Coronary artery (tissue), 2 donors: ENCODE results near the gene IGFBP2.
"Not testable (repeated sequence)": the region's sequence is repeated elsewhere in the genome, so short reads cannot be mapped to it uniquely, and the experiment has no call there.

Experiments
- DNase-seq: peaks from one replicate; pipeline ENCODE4 v3.0.0-alpha.2; 2017; ENCODE audit warnings: low spot score
- H3K27ac ChIP-seq, 2 donors: fragments of 200-600 bp; sonication (generic); one replicate each; pipeline ENCODE4 v1.5.1; 2016 to 2019
- H3K4me3 ChIP-seq: fragments of 200-600 bp; sonication (generic); 2 replicates; pipeline ENCODE4 v1.5.1; 2016; ENCODE audit warnings: mild to moderate bottlenecking, moderate library complexity
- TF ChIP-seq, protein P1 (sequence below): fragments of 200-600 bp; sonication (generic); IDR thresholded peaks from one replicate; pipeline ENCODE4 v1.5.1; 2019; ENCODE audit warnings: antibody characterized with exemption

Gene IGFBP2

DNA sequence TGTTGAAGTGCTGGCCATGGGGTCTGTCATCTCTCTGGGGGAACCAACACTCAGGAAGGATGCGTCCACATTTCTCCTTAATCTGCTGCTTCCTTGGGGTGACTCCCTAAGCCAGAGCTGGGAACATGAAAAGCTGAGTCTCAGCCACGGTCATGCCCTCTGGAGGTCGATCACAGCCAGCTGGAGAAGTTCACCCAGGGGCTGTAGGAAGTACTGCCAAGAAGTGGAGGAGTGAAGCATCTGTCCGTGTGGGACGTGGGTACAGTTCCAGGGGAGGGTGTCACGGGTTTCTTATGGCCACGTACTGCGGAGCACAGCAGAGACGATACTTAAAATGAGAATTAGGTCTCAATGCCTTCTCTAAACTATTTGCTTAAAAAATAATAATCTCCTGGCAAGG, 42.4 kb upstream of the IGFBP2 start:
- TF ChIP-seq, protein P1, sequence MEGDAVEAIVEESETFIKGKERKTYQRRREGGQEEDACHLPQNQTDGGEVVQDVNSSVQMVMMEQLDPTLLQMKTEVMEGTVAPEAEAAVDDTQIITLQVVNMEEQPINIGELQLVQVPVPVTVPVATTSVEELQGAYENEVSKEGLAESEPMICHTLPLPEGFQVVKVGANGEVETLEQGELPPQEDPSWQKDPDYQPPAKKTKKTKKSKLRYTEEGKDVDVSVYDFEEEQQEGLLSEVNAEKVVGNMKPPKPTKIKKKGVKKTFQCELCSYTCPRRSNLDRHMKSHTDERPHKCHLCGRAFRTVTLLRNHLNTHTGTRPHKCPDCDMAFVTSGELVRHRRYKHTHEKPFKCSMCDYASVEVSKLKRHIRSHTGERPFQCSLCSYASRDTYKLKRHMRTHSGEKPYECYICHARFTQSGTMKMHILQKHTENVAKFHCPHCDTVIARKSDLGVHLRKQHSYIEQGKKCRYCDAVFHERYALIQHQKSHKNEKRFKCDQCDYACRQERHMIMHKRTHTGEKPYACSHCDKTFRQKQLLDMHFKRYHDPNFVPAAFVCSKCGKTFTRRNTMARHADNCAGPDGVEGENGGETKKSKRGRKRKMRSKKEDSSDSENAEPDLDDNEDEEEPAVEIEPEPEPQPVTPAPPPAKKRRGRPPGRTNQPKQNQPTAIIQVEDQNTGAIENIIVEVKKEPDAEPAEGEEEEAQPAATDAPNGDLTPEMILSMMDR = no peak
- DNase-seq = no peak
- Histone ChIP-seq H3K4me3 (no peak overlapping the region), H3K27ac (no peak overlapping the region)

DNA sequence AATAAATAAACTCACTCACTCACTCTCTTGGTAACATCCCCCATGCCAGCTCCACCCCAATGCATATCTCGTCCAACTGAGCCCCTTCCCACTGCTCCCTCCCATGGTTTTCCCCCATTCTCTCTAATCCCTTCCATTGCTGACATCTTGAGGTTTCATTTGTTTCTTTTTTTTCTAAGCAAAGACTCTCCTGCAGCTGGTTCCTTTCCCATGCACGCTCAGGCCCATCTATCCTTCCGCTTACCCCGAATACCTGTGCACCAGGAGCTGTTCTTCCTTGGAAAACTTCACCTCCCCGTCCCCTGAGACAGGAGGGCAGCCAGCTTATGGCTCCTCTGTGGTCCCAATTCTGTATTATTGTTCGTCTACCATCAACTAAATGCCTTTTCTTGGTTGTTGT, 41.7 kb upstream of the IGFBP2 start:
- Histone ChIP-seq H3K4me3 (no peak overlapping the region), H3K27ac (no peak overlapping the region)
- DNase-seq = no peak
- TF ChIP-seq, protein P1 = no peak

DNA sequence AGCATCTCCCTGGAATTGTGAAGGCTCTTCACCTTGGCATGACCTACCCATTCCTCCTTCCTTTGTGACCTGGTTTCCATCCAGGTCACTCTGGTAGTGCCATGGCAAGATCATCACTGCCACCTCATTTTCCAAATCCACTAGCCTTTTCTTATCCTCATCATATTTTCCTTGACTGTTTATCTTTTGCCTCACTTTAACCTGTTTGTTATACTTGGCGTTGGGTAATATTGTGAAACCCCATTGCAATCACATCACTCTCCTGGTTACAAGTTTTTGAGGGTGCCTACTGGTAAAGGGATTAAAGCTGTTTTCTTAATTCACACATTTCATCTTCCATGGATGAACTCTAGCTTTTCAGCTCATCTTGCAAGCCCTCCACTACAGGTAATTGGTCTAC, 39.1 kb upstream of the IGFBP2 start:
- H3K27ac ChIP-seq = no peak overlapping the region
- no peak for DNase-seq
- TF ChIP-seq, protein P1 = no peak

DNA sequence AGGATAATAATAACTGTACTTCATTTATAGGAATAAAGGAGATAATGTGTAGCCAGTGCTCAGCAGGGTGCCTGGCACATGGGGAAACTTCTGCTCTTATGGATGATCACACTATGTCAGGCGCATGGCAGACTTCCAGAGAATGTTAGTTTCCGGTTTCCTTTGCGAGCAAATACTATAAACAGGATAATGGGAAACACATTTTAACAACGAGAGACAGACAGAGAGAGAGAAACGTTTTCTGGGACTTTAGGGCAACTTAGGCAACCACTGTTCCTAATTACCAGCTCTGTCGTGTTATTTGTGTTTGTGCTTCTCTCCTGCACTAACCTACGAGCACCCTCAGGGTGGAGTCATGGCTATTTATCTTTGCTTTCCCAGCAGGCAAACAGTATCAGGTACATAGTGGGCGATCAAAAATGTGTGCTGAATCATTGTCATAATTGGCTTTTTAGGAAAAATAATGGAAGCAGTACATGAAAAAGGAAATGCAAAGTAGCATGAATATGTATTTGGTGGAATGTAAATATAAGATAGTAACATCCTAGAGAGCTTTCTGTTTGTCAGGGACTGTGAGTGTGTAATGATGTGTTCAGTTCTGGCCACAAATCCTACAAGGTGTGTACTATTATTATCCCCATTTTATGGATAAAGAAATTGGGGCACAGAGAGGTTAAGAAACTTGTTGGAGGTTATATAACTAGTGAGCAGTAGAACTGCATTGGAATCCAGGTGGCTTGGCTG, 36.8 kb upstream of the IGFBP2 start:
- DNase-seq = no peak
- peak overlapping the region in 1 of 2 donors; percentile 10 for H3K27ac ChIP-seq

More for the DNA sequence above, 39.1 kb upstream of the IGFBP2 start:
- no peak overlapping the region for H3K4me3 ChIP-seq

DNA sequence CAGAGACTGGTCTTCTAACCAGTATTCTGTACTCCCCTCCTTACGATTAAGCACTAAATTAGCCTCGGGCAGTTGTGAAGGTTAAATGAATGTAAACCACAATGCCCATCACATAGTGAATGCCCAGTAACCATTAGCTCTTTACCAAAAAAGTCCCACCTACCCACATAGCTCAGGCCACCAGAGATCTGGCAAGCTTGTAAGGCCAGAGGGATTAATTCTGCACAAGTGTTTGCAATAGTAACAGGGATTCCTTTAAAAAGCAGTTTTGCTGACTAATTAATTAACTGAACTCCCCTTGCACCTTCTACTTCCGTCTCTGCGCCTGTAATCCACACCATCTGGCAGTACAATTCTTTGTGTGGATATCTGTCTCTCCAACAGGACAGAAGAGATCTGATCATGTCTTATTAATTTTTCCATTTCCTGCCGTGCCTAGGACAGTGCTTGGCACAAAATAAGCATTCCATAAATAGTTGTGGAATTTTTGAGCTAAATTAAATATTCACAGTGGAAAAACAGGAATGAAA, 36.2 kb upstream of the IGFBP2 start:
- no peak for DNase-seq
- Histone ChIP-seq H3K4me3 (no peak overlapping the region), H3K27ac (no peak overlapping the region)
- TF ChIP-seq, protein P1 = no peak

More for the DNA sequence above, 36.8 kb upstream of the IGFBP2 start:
- H3K4me3 ChIP-seq = no peak overlapping the region
- TF ChIP-seq, protein P1 = no peak

DNA sequence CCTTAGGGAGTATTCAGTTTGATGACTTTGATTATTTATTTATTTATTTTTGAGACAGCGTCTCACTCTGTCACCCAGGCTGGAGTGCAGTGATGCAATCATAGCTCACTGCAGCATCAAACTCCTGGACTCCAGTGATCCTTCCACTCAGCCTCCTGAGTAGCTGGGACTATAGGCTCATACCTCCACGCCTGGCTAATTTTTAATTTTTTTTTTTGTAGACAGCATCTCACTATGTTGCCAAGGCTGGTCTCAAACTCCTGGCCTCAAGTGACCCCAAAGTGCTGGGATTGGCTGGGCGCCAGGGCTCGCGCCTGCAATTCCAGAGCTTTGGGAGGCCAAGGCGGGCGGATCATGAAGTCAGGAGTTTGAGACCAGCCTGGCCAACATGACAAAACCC, 35.4 kb upstream of the IGFBP2 start:
- DNase-seq, H3K4me3 ChIP-seq, H3K27ac ChIP-seq: not testable (repeated sequence)

DNA sequence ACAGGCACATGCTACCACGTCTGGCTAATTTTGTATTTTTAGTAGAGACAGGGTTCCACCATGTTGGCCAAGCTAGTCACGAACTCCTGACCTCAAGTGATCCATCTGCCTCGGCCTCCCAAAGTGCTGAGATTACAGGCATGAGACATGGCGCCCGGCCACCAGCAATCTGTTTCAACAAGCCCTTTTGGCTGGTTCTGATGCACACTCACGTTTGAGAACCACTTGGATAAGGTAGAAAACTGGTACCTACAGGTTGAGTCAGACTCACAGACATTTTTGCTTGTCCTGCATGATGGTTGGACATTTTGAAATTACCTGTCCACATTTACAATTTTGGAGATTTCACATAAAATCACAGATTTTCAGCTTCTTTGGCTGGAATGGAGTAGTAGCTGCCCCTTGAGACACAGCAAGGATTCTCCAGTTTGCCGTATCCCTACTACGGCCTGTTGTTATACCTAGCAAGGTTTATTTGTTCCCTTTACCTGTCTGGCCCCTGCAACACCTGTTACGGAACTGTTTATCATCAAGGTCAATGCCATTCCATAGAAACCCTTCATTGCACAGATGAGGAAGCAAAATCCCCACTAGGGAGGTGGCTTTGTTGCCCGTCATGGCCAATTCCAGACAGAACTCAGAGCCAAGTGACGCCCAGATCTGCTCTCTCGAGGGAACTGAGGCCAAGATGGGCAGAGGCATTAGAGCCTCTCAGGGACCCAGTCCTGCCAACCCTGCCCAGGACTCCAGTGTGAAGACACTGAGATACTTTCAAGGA, 31.4 kb upstream of the IGFBP2 start:
- H3K27ac ChIP-seq = no peak overlapping the region
- DNase-seq = no peak
- TF ChIP-seq, protein P1 = no peak
- H3K4me3 ChIP-seq = no peak overlapping the region
